Chondrocyte (in vitro differentiated cells): ENCODE data around the gene SLC28A2. TPM values are rescaled to one million over a fixed set of nuclear protein-coding genes. Genes with fewer than 3 reads are reported as not detected.

Experiments used
- DNase-seq: peaks from one replicate; pipeline ENCODE4 v3.0.0; 2021; ENCODE audit warnings: mixed read lengths, low spot score
- H3K27ac Mint-ChIP-seq: one replicate; pipeline ENCODE4 v1.8.0; 2021; ENCODE audit warnings: mild to moderate bottlenecking, moderate library complexity, mixed read lengths; ENCODE audit not compliant: unreplicated experiment
- H3K27me3 Mint-ChIP-seq: 2 replicates; pipeline ENCODE4 v1.8.0; 2021; ENCODE audit warnings: low read depth, mixed read lengths
- H3K36me3 Mint-ChIP-seq: 2 replicates; pipeline ENCODE4 v1.8.0; 2021; ENCODE audit warnings: low read depth, mixed read lengths
- H3K4me1 Mint-ChIP-seq: 2 replicates; pipeline ENCODE4 v1.8.0; 2021; ENCODE audit warnings: low read depth, mild to moderate bottlenecking, mixed read lengths
- H3K4me3 Mint-ChIP-seq: one replicate; pipeline ENCODE4 v1.8.0; 2021; ENCODE audit warnings: mild to moderate bottlenecking, moderate library complexity, mixed read lengths; ENCODE audit not compliant: unreplicated experiment
- H3K9me3 Mint-ChIP-seq: 2 replicates; pipeline ENCODE4 v1.8.0; 2021; ENCODE audit warnings: low read depth, mixed read lengths
- CTCF ChIP-seq: fragments of 200-600 bp; sonication (generic); IDR thresholded peaks from 2 replicates; pipeline ENCODE4 v1.5.0; 2021; ENCODE audit warnings: antibody characterized with exemption, mild to moderate bottlenecking, moderate library complexity
- long read RNA-seq: library from polyadenylated mRNA; stranded (forward); transcript quantifications from one replicate; pipeline ENCODE4 v2.0.0, GENCODE V29; 2021
- total RNA-seq: library from RNA; stranded (reverse); gene quantifications from 3 replicates; pipeline ENCODE4 v1.2.1, GENCODE V29; 2021

SLC28A2 gene
- total RNA-seq, result not detected in 3 replicates
- long read RNA-seq, result 0 reads

DNA sequence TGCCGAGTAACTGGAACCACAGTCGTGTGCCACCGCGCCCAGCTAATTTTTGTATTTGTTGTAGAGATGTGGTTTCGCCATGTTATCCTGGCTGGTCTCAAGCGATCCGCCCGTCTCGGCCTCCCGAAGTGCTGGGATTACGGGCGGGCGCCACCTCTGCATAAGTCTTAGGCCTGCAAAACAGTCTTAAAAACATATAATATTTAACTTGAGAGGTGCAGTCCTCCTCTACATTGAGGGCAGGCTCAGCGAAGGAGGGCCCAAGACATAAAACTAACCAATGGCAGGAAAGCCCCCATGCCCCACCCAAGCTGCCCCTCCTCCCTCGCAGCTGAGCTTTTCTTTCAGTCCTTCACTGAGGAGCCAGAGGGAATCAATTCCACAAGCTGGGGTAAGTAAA, at the start of gene SLC28A2:
Gene SLC28A2 (plus strand): TSS at position 347 of the 400 bp plus-strand sequence. CDS start 982 bp downstream, outside the sequence.
- DNase-seq, result no peak
- Mint-ChIP-seq H3K27ac (no peak within 1 kb of the TSS), H3K4me1 (no peaks in the 10 kb centered on the region), H3K27me3 (no peaks in the 10 kb centered on the region), H3K36me3 (no peaks in the 10 kb centered on the region), H3K9me3 (no peaks in the 10 kb centered on the region), H3K4me3 (no peak within 1 kb of the TSS)
- no peak for TF ChIP-seq CTCF

- H3K9me3 Mint-ChIP-seq, result no peaks in the 10 kb centered on the region
- no peaks in the 10 kb centered on the region for H3K36me3 Mint-ChIP-seq
- DNase-seq, result no peak
- TF ChIP-seq CTCF, result no peak
- H3K4me3 Mint-ChIP-seq, result no peak overlapping the region
- H3K27ac Mint-ChIP-seq, result no peak overlapping the region
- peaks cover 3% of the 10 kb centered on the region for H3K27me3 Mint-ChIP-seq
- peaks cover 6% of the 10 kb centered on the region for H3K4me1 Mint-ChIP-seq
These were observed 48.9 kb upstream of the SLC28A2 start for GRCh38 chr15:45203182-45203581.

DNA sequence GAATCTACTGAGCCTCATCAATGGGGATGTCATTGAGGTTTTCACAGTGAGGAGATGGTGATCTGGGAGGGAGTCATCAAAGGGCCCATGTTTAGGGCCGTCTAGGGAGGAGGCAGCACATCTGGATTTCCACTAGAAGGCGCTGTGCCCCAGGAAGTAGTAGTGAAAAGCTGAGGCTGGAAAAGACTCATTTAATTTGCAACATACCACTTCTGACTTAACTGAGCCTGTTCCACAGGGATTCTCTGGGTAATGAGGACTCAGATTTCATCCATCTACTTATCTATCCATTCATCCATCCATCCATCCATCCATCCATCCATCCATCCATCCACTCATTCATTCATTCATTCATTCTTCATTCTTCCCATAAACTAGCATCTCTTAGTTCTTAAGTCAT, 46.8 kb upstream of the SLC28A2 start:
- H3K27me3 Mint-ChIP-seq, result peaks cover 8% of the 10 kb centered on the region
- no peaks in the 10 kb centered on the region for H3K36me3 Mint-ChIP-seq
- peak; percentile 77 for TF ChIP-seq CTCF
- no peak for DNase-seq
- H3K9me3 Mint-ChIP-seq, result no peaks in the 10 kb centered on the region
- no peak overlapping the region for H3K27ac Mint-ChIP-seq
- no peak overlapping the region for H3K4me3 Mint-ChIP-seq
- H3K4me1 Mint-ChIP-seq, result peaks cover 3% of the 10 kb centered on the region

GRCh38 chr15:45212493-45212892, 39.5 kb upstream of the SLC28A2 start:
- no peak for DNase-seq
- Mint-ChIP-seq H3K4me1 (no peaks in the 10 kb centered on the region), H3K4me3 (no peak overlapping the region), H3K27me3 (peaks cover 9% of the 10 kb centered on the region), H3K36me3 (no peaks in the 10 kb centered on the region), H3K27ac (no peak overlapping the region), H3K9me3 (no peaks in the 10 kb centered on the region)
- TF ChIP-seq CTCF, result no peak

GRCh38 chr15:45221053-45221599, 30.9 kb upstream of the SLC28A2 start:
- no peak for DNase-seq
- Mint-ChIP-seq H3K9me3 (no peaks in the 10 kb centered on the region), H3K4me1 (no peaks in the 10 kb centered on the region), H3K27ac (no peak overlapping the region), H3K4me3 (no peak overlapping the region), H3K27me3 (peaks cover 29% of the 10 kb centered on the region), H3K36me3 (no peaks in the 10 kb centered on the region)
- no peak for TF ChIP-seq CTCF
